HG02870 (cell line): ENCODE results near the gene PTX3.

Experiments used
- ATAC-seq: cut with Tn5 transposase; IDR thresholded peaks from one replicate; pipeline ENCODE4 v1.9.1; 2021; ENCODE audit warnings: mild to moderate bottlenecking, moderate library complexity; ENCODE audit not compliant: unreplicated experiment

Gene PTX3

GRCh38 chr3:157471064-157471463 is 34.4 kb downstream of the PTX3 start:
- no peak for ATAC-seq

GRCh38 chr3:157472648-157473047 is 36.0 kb downstream of the PTX3 start:
- ATAC-seq, result no peak

- no peak for ATAC-seq
These were observed 39.3 kb downstream of the PTX3 start for GRCh38 chr3:157475921-157476414.

- ATAC-seq, result no peak
These were observed 40.8 kb downstream of the PTX3 start for GRCh38 chr3:157477441-157477840.

GRCh38 chr3:157479464-157480243 is 43.0 kb downstream of the PTX3 start:
- ATAC-seq, result no peak

GRCh38 chr3:157487339-157487738 is 50.7 kb downstream of the PTX3 start:
- ATAC-seq, result no peak

GRCh38 chr3:157488144-157488543 is 51.5 kb downstream of the PTX3 start:
- ATAC-seq, result no peak

GRCh38 chr3:157491136-157491535 is 54.5 kb downstream of the PTX3 start:
- ATAC-seq, result no peak
